SK-N-SH (cell line): ENCODE results near the gene ARHGAP6. TPM values are rescaled to one million over a fixed set of nuclear protein-coding genes. Genes with fewer than 3 reads are reported as not detected.

Experiments used
- CTCF ChIA-PET: fragments of 300-600, 350-600 bp; formaldehyde crosslinking; extraction: SDS; loops from one replicate; lab custom pipeline; 2021; lab: Yijun Ruan, JAX
- POLR2A ChIA-PET: fragments of 350-600 bp; sonication (Branson Sonifier 250); formaldehyde crosslinking; extraction: SDS; loops from one replicate; lab custom pipeline; 2020; ENCODE audit warnings: antibody characterized with exemption, inconsistent platforms; lab: Yijun Ruan, JAX
- DNase-seq: peaks from one replicate; pipeline ENCODE4 v3.0.0; 2012
- H2AFZ ChIP-seq: fragments of 200-600 bp; sonication (generic); 2 replicates; pipeline ENCODE4 v1.8.1; 2016; ENCODE audit warnings: antibody characterized with exemption, mild to moderate bottlenecking, low read depth
- H3F3A ChIP-seq: fragments of 200-600 bp; sonication (generic); replicated peaks from 2 replicates; pipeline ENCODE3; 2016; ENCODE audit warnings: antibody characterized with exemption, mild to moderate bottlenecking; ENCODE audit not compliant: insufficient read depth
- H3K27ac ChIP-seq, 2 experiments: fragments of 200-500 bp in 1 of 2; fragments of 200-600 bp in 1 of 2; sonication (Bioruptor generic) in 1 of 2; sonication (generic), shearing (Covaris generic) in 1 of 2; 2 replicates each; pipeline versions ENCODE4 v1.5.1 to v1.6.1; 2014 to 2016; ENCODE audit warnings: low read depth in 2 of 2, inconsistent platforms in 1 of 2, low read length in 1 of 2, mild to moderate bottlenecking in 1 of 2, mixed read lengths in 1 of 2
- H3K27me3 ChIP-seq: fragments of 200-600 bp; sonication (generic), shearing (Covaris generic); 2 replicates; pipeline ENCODE4 v1.6.1; 2016; ENCODE audit warnings: mixed run types; ENCODE audit not compliant: insufficient read depth
- H3K36me3 ChIP-seq, 2 experiments: fragments of 200-500 bp in 1 of 2; fragments of 200-600 bp in 1 of 2; sonication (Bioruptor generic) in 1 of 2; sonication (generic) in 1 of 2; replicated peaks in 1 of 2; 2 replicates each; pipeline versions ENCODE3 to v1.5.1; 2014 to 2016; ENCODE audit warnings: low read length in 1 of 2, mild to moderate bottlenecking in 1 of 2; ENCODE audit not compliant: insufficient read depth in 2 of 2, control insufficient read depth in 1 of 2
- H3K4me1 ChIP-seq, 2 experiments: fragments of 200-500 bp in 1 of 2; fragments of 200-600 bp in 1 of 2; sonication (Bioruptor generic) in 1 of 2; sonication (generic), shearing (Covaris generic) in 1 of 2; 2 replicates each; pipeline versions ENCODE4 v1.5.1 to v1.6.1; 2014 to 2016; ENCODE audit warnings: low read depth in 1 of 2, low read length in 1 of 2, mixed run types in 1 of 2; ENCODE audit not compliant: insufficient read depth in 2 of 2, control insufficient read depth in 1 of 2
- H3K4me2 ChIP-seq: fragments of 200-600 bp; sonication (generic), shearing (Covaris generic); 2 replicates; pipeline ENCODE4 v1.6.1; 2017; ENCODE audit warnings: mixed run types
- H3K4me3 ChIP-seq, 2 experiments: fragments of 200-500 bp in 1 of 2; fragments of 200-600 bp in 1 of 2; sonication (Bioruptor generic) in 1 of 2; sonication (generic), shearing (Covaris generic) in 1 of 2; 2 replicates each; pipeline versions ENCODE4 v1.5.1 to v1.8.1; 2014 to 2016; ENCODE audit warnings: low read depth in 2 of 2, inconsistent platforms in 1 of 2, low read length in 1 of 2, mild to moderate bottlenecking in 1 of 2, mixed read lengths in 1 of 2, moderate library complexity in 1 of 2
- H3K79me2 ChIP-seq: fragments of 200-600 bp; sonication (generic); 2 replicates; pipeline ENCODE4 v1.8.1; 2017; ENCODE audit warnings: mild to moderate bottlenecking; ENCODE audit not compliant: insufficient read depth
- H3K9ac ChIP-seq: fragments of 200-600 bp; sonication (generic); 2 replicates; pipeline ENCODE4 v1.6.1; 2017; ENCODE audit warnings: mixed run types
- H3K9me2 ChIP-seq: fragments of 200-600 bp; sonication (generic); 2 replicates; pipeline ENCODE4 v1.6.1; 2017; ENCODE audit warnings: mixed run types
- H3K9me3 ChIP-seq: fragments of 200-600 bp; sonication (generic); 2 replicates; pipeline ENCODE4 v1.6.1; 2017; ENCODE audit warnings: mixed run types, mild to moderate bottlenecking, moderate library complexity
- H4K20me1 ChIP-seq: fragments of 200-600 bp; sonication (generic); 2 replicates; pipeline ENCODE4 v1.6.1; 2017; ENCODE audit warnings: mild to moderate bottlenecking, mixed run types; ENCODE audit not compliant: insufficient read depth
- CHD2 ChIP-seq: fragments of 150-350 bp; IDR thresholded peaks from 2 replicates; pipeline ENCODE4 v1.6.1; 2018; ENCODE audit warnings: low read length; ENCODE audit not compliant: partially characterized antibody
- CTCF ChIP-seq: fragments of 200-600 bp; sonication (generic); IDR thresholded peaks from 2 replicates; pipeline ENCODE4 v1.6.1; 2017; ENCODE audit warnings: antibody characterized with exemption, mild to moderate bottlenecking, moderate library complexity
- EP300 ChIP-seq, 2 experiments: IDR thresholded peaks; 2 replicates each; pipeline versions ENCODE4 v1.4.0 to v1.6.1; 2012; ENCODE audit warnings: borderline replicate concordance in 1 of 2, low read depth in 1 of 2, low read length in 1 of 2
- GABPA ChIP-seq: IDR thresholded peaks from 2 replicates; pipeline ENCODE4 v1.4.0; 2012; ENCODE audit warnings: low read depth, mild to moderate bottlenecking
- GATA2 ChIP-seq: sonication (generic); formaldehyde crosslinking; IDR thresholded peaks from 2 replicates; pipeline ENCODE4 v1.5.0; 2020; ENCODE audit warnings: mild to moderate bottlenecking, missing genetic modification reagents
- JUND ChIP-seq: IDR thresholded peaks from 2 replicates; pipeline ENCODE4 v1.4.0; 2012
- MEF2A ChIP-seq: IDR thresholded peaks from 2 replicates; pipeline ENCODE4 v1.4.0; 2012; ENCODE audit warnings: low read depth, borderline replicate concordance
- RCOR1 ChIP-seq: fragments of 150-350 bp; IDR thresholded peaks from 2 replicates; pipeline ENCODE4 v1.6.1; 2017; ENCODE audit warnings: antibody characterized with exemption, low read length
- REST ChIP-seq: IDR thresholded peaks from 2 replicates; pipeline ENCODE4 v1.6.1; 2012; ENCODE audit warnings: mild to moderate bottlenecking, low read depth, low read length, moderate library complexity
- RXRA ChIP-seq: IDR thresholded peaks from 2 replicates; pipeline ENCODE4 v1.4.0; 2012; ENCODE audit warnings: low read depth, mild to moderate bottlenecking, borderline replicate concordance
- SIN3A ChIP-seq: IDR thresholded peaks from 2 replicates; pipeline ENCODE4 v1.6.1; 2012; ENCODE audit warnings: low read depth, mild to moderate bottlenecking, low read length, moderate library complexity, borderline replicate concordance
- TEAD4 ChIP-seq: IDR thresholded peaks from 2 replicates; pipeline ENCODE4 v1.4.0; 2012; ENCODE audit warnings: mild to moderate bottlenecking, borderline replicate concordance; ENCODE audit not compliant: insufficient read depth
- USF1 ChIP-seq: IDR thresholded peaks from 2 replicates; pipeline ENCODE4 v1.4.0; 2012; ENCODE audit warnings: low read depth, borderline replicate concordance
- USF2 ChIP-seq: fragments of 150-350 bp; IDR thresholded peaks from 2 replicates; pipeline ENCODE4 v1.6.1; 2017; ENCODE audit warnings: antibody characterized with exemption, low read length, low read depth, borderline replicate concordance
- YY1 ChIP-seq: IDR thresholded peaks from 2 replicates; pipeline ENCODE4 v1.4.0; 2012; ENCODE audit warnings: low read depth, mild to moderate bottlenecking
- WGBS: methylation state at CpG from one replicate; pipeline ENCODE4 v1.1.6; 2017; ENCODE audit warnings: low lambda C conversion rate; 5-methylcytosine and 5-hydroxymethylcytosine counted together
- polyA plus RNA-seq, 3 experiments: library from polyadenylated mRNA; depleted of rRNA; stranded (reverse); fragments of >200 nt; gene quantifications; 2 replicates each; pipeline ENCODE4 v1.2.3, GENCODE V29; 2012
- TF ChIP-seq, protein P1 (sequence below): IDR thresholded peaks from 2 replicates; pipeline ENCODE4 v1.4.0; 2012; ENCODE audit warnings: low read depth
- TF ChIP-seq, protein P2 (sequence below): fragments of 150-350 bp; IDR thresholded peaks from 2 replicates; pipeline ENCODE4 v1.6.1; 2016; ENCODE audit warnings: mild to moderate bottlenecking, low read depth, low read length
- TF ChIP-seq, protein P3 (sequence below): IDR thresholded peaks from 2 replicates; pipeline ENCODE4; 2012

ARHGAP6 gene
- polyA plus RNA-seq, 1 of the 3 experiments (the other 2 are of a cell fraction) = 0.16 TPM

DNA sequence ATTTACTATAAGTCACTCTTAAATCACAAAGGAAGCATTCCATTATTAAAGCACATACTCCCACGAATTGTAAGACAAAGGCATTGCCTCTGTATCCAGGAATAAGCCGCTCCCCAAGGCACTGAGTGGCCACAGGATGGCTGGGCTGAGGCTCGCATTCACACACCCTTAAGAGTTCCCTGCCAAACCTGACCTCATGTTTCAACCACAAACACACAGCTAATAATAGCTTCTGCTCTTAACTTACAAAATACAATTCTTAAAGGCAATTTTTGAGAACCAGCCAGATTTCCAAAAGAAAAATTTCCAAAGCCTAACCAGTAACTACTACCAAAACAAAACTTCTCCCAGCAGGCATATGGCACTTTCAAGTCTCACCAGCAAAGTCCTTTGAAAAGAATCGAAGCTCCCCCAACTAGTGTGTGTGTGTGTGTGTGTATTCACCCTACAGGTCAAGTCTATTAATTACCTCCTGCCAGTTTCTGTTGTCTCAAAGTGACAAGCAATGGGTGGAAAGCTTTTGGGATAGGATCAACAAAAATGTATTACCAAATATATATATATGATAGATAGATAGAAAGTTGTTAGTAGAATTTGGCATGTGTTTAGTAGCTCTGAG lies 36.0 kb downstream of the ARHGAP6 start:
- no peaks in the 10 kb centered on the region for H3F3A ChIP-seq
- no peak for DNase-seq
- H3K9me3 ChIP-seq = peaks cover 7% of the 10 kb centered on the region; the same call in 1 of the 2 replicates
- no peaks in the 10 kb centered on the region for H4K20me1 ChIP-seq
- CTCF ChIA-PET = no interaction called here
- TF ChIP-seq REST (no peak), JUND (no peak), USF1 (no peak), GABPA (no peak), CTCF (no peak), TEAD4 (no peak), RCOR1 (no peak), SIN3A (no peak), RXRA (no peak), USF2 (no peak), YY1 (no peak), EP300 (IDR thresholded peaks at IDR 0.05; ENCODE audit: borderline replicate concordance in 1 of 2, low read depth in 1 of 2, low read length in 1 of 2) (no peak), CHD2 (no peak), GATA2 (CRISPR knock-in tag) (no peak), MEF2A (no peak)
- TF ChIP-seq, protein P1, sequence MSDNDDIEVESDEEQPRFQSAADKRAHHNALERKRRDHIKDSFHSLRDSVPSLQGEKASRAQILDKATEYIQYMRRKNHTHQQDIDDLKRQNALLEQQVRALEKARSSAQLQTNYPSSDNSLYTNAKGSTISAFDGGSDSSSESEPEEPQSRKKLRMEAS = no peak
- TF ChIP-seq, protein P2, sequence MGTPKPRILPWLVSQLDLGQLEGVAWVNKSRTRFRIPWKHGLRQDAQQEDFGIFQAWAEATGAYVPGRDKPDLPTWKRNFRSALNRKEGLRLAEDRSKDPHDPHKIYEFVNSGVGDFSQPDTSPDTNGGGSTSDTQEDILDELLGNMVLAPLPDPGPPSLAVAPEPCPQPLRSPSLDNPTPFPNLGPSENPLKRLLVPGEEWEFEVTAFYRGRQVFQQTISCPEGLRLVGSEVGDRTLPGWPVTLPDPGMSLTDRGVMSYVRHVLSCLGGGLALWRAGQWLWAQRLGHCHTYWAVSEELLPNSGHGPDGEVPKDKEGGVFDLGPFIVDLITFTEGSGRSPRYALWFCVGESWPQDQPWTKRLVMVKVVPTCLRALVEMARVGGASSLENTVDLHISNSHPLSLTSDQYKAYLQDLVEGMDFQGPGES = no peak
- TF ChIP-seq, protein P3, sequence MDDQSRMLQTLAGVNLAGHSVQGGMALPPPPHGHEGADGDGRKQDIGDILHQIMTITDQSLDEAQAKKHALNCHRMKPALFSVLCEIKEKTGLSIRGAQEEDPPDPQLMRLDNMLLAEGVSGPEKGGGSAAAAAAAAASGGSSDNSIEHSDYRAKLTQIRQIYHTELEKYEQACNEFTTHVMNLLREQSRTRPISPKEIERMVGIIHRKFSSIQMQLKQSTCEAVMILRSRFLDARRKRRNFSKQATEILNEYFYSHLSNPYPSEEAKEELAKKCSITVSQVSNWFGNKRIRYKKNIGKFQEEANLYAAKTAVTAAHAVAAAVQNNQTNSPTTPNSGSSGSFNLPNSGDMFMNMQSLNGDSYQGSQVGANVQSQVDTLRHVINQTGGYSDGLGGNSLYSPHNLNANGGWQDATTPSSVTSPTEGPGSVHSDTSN = no peak
- no peak overlapping the region for H3K4me3 ChIP-seq
- no peaks in the 10 kb centered on the region for H3K36me3 ChIP-seq
- POLR2A ChIA-PET = no interaction called here
- no peak overlapping the region for H2AFZ ChIP-seq
- no peak overlapping the region for H3K27ac ChIP-seq
- H3K4me1 ChIP-seq = no peaks in the 10 kb centered on the region
- no peaks in the 10 kb centered on the region for H3K9me2 ChIP-seq
- 2% methylated on average over 4 of the region's 4 CpGs for WGBS
- no peaks in the 10 kb centered on the region for H3K79me2 ChIP-seq
- no peak overlapping the region for H3K4me2 ChIP-seq
- H3K27me3 ChIP-seq = no peaks in the 10 kb centered on the region; the same call in 1 of the 2 replicates
- no peak overlapping the region for H3K9ac ChIP-seq
